ENCODE data around the gene CENATAC. TPM values are rescaled to one million over a fixed set of nuclear protein-coding genes. Genes with fewer than 3 reads are reported as not detected.
"Not testable (repeated sequence)": the region's sequence is repeated elsewhere in the genome, so short reads cannot be mapped to it uniquely, and the experiment has no call there.

CENATAC gene
- total RNA-seq, 1 donor from 2014 or later, result 66.6 TPM

- intact Hi-C loops (cut with micrococcal nuclease), result no loop called here
Observed at GRCh38 chr11:119025978-119026766, 28.2 kb downstream of the CENATAC start.

- intact Hi-C loops (cut with micrococcal nuclease), result no loop called here
Observed at GRCh38 chr11:119026970-119027369, 29.0 kb downstream of the CENATAC start.

DNA sequence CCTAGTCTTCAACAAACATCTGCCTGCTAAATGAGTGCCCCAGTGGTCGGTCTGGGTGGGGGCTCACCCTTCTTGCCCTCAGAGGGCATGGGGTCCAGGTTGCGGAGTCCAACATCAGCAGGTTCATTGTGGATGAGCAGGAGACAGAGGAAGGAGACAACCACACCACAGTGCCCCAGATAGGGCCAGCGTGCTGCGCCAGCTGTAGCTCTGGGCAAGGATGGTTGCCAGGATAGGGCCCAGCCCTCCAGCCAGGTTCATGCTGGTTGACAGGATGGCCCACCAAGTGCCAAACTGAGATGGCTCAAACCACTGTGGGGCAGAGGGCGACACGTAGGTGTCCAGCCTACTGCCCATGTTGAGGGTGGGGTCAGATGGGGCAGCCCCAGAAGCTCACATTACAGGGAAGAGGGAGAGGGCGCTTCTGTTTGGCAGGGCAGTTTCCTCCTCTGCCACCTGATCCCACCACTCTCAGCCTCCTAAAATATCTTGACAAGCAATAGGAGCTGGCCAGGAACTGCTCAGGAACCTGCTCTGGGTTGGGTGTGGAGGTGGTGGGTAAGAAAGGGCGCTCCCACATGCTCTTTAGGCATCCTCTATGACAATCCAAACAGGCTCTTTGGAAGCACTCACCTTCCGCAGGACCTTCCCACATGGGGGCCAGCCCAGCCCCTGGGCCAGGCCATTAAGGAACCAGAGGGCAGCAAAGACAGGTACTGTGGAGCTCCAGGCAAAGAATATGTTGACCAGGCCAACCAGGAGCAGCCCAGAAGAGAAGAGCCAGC, 29.8 kb downstream of the CENATAC start:
- intact Hi-C loops (cut with micrococcal nuclease), result no loop called here

DNA sequence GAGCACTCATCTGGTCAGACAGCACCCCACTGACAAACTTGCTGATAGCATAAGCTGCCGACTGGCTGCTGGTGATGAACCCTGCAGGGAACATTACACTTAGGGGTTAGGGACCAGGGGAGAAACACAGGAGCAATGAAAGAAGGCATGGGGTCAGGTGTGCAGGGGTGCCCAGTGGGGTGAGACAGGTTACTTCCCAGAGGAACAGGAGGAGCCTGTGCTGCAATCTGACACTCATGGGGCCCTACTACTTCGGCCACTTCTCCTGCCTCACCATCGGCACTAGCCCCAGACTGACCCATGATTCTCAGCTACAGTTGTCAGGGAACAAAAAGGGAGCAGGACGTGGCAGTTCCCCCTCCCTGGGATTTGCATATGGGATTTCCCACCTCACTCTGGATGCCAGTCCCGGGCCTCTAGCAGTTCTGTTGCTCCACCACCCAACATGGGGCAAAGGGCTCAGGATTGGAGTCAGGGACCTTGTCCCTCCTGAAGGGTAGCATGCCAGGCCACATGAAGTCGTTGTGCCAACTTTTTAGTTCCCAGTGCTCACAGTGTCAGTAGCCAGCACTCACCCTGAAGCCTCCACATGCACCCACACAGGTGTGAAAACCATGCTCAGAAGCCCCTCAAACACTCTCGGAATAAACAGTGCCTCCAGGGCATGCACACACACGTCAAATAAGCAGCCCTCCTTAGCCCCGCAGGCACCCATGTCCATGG, 30.6 kb downstream of the CENATAC start:
- intact Hi-C loops (cut with micrococcal nuclease), result no loop called here

GRCh38 chr11:119029069-119029339, 31.1 kb downstream of the CENATAC start:
- intact Hi-C loops (cut with micrococcal nuclease), result no loop called here

- intact Hi-C loops (cut with micrococcal nuclease), result loop anchor here (1.0 to 2.0 kb wide), 12 partner anchors 11 to 1214 kb away; partner anchors contain the start of genes CENATAC, DDX6, DPAGT1 and HINFP
Observed at GRCh38 chr11:119029340-119030028, 31.5 kb downstream of the CENATAC start.

DNA sequence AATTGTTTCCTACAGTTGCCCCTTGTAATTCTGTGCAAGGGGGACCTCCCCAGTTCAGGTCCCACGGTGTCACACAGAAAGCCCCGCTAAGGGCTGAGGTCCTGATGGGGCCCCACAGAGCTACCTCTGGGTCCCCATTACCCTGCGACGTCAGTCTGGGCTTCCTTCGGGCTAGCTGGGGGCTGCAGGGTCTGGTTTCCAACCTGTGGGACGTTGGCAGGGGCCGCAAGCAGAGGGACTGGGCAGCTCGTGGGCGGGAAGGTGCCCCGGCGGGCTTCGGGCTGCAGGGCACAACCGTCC, 32.0 kb downstream of the CENATAC start:
- intact Hi-C loops (cut with micrococcal nuclease), result loop anchor here (1.0 to 2.0 kb wide), 12 partner anchors 12 to 1215 kb away; partner anchors contain the start of genes CENATAC, DDX6, DPAGT1 and HINFP

DNA sequence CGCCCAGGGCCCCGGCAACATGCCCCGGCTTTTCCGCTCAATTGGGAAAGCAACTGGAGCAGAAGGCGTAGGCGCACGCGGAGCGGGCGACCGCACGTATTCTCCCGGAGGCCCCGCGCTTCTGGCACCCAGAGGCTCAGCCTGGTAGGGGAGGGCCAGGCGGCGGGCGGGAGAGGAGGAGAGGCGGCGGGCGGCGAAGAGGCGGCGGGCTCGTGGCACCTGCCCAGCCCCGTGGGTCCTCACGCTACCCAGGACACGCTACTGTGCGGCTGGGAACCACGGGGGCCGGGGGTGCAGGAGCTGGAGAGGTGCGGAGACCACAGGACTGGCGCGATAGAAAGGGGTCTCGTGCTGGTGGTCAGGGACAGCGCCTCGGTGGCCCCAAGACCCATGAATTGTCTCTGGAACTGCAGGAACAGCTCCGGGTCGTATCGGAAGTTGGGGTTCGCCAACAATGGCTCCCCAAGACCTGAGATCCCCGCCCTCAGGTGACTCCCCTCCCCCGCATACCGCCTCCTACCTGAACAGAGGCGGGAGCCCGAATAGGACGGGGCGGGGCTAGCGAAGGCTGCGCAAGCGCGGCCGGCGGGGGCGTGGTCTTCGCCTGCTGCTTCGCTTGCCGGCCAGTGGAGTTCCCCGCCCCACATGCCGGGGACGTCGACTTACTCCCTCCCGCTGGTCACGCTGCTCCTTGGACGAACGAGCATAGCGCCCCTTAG, 32.5 kb downstream of the CENATAC start, which contains the start of gene SLC37A4:
TSS of gene SLC37A4 (minus strand) at position 549 of the 719 bp plus-strand sequence.
- intact Hi-C loops (cut with micrococcal nuclease), result loop anchor here (1.0 to 2.0 kb wide), 15 partner anchors 12 to 1215 kb away; partner anchors contain the start of genes CENATAC, DDX6, DPAGT1 and HINFP

GRCh38 chr11:119031912-119032280, 34.0 kb downstream of the CENATAC start:
- intact Hi-C loops (cut with micrococcal nuclease), result loop anchor here (1.0 to 2.0 kb wide), 4 partner anchors 53 to 343 kb away; no protein-coding TSS in a partner anchor

GRCh38 chr11:119033421-119033820, 35.5 kb downstream of the CENATAC start:
- intact Hi-C loops (cut with micrococcal nuclease), result not testable (repeated sequence)

DNA sequence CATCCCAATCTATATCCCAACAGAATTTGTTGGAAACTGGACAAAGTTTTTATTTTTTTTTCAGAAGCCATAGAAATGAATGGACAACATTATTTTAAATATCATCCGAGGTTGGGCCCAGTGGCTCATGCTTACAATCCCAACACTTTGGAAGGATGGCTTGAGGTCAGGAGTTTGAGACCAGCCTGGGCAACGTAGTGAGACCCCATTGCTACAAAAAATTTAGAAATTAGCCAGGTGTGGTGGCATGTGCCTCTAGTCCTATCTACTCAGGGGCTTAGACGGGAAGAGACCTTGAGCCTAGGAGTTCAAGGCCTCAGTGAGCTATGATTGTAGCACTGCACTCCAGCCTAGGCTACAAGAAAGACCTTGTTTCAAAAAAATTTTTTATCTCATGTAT, 36.9 kb downstream of the CENATAC start:
- intact Hi-C loops (cut with micrococcal nuclease), result no loop called here

GRCh38 chr11:119038884-119039283, 40.9 kb downstream of the CENATAC start:
- intact Hi-C loops (cut with micrococcal nuclease), result no loop called here

DNA sequence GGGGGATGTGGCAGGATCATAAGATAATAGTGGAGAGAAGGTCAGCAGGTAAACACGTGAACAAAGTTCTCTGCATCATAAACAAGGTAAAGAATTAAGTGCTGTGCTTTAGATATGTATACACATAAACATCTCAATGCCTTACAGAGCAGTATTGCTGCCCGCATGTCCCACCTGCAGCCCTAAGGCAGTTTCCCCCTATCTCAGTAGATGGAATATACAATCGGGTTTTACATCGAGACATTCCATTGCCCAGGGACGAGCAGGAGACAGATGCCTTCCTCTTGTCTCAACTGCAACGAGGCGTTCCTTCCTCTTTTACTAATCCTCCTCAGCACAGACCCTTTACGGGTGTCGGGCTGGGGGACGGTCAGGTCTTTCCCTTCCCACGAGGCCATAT, 41.5 kb downstream of the CENATAC start:
- intact Hi-C loops (cut with micrococcal nuclease), result not testable (repeated sequence)

DNA sequence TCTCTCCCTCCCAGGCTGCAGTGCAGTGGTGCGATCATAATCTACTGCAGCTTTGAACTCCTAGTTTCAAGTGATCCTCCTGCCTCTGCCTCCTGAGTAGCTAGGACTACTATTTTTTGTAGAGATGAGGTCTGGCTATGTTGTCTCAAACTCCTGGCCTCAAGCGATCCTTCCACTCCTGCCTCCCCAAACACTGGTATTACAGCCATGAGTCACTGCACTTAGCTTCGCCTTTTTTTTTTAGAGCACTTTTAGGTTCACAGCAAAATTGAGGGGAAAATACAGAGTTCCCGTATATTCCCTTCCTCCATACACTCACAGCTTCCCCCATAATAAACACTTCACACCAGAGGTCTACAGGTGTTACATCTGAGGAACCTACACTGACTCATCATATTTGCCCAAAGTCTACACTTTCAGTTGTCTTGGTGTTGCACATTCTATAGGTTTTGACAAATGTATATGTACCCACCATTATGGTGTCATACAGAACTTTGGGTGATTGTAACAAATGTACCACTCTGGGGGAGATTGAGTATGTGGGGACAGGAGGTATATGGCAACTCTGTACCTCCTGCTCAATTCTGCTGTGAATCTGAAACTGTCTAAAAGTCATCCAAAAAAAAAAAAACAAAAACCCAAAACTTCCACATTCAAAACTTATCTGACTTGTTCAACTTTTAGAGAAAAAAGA, 44.0 kb downstream of the CENATAC start:
- intact Hi-C loops (cut with micrococcal nuclease), result no loop called here

GRCh38 chr11:119042927-119043326, 45.0 kb downstream of the CENATAC start:
- intact Hi-C loops (cut with micrococcal nuclease), result no loop called here

- intact Hi-C loops (cut with micrococcal nuclease), result no loop called here
Observed at GRCh38 chr11:119044708-119045107, 46.8 kb downstream of the CENATAC start.

- intact Hi-C loops (cut with micrococcal nuclease), result no loop called here
Observed at GRCh38 chr11:119046489-119046888, 48.6 kb downstream of the CENATAC start.

DNA sequence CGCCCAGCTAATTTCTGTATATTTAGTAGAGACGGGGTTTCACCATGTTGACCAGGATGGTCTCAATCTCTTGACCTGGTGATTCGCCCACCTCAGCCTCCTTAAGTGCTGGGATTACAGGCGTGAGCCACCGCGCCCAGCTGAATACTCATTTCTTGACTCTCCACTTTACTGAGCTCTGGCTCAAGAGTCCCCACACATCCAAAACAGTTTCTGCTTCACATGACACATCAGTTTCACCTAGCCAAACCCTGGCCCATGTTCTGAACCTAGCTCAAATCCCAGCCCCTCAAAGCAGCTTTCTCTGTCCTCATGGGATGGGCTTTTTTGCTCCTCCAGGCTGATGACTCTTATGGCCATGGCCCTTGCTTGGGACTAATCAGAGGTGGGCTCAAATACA, 49.3 kb downstream of the CENATAC start:
- intact Hi-C loops (cut with micrococcal nuclease), result no loop called here

DNA sequence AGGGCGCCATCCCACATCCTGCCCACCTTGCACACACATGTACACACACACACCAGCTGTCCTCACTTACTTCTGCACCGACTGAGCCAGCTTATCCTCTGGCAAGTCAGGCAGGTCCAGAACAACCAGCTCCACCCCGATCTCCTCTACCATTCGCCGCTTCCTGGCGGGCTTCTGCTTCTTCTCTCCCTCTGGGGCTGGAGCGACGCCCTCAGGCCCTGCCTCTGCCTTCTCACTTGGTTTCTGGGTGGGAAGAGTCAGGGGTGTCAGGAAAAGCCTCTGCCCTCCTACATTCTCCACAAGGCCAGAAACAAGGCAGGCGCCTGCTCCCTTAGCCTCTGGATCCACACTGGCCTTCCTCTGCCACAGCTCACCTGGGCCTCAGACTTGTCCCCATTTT, 50.7 kb downstream of the CENATAC start:
- intact Hi-C loops (cut with micrococcal nuclease), result no loop called here

- intact Hi-C loops (cut with micrococcal nuclease), result no loop called here
Observed at GRCh38 chr11:119049081-119049480, 51.1 kb downstream of the CENATAC start.
